GM12865 (cell line): Measurements from ENCODE around the gene SCN8A.

Source experiments
- DNase-seq: peaks from one replicate; pipeline ENCODE4 v3.0.0; 2010; ENCODE audit warnings: low read depth
- H3K4me3 ChIP-seq: 2 replicates; pipeline ENCODE4 v1.5.1; 2011; ENCODE audit warnings: mild to moderate bottlenecking, low read depth, low read length, control low read depth
- CTCF ChIP-seq: IDR thresholded peaks from 2 replicates; pipeline ENCODE4 v1.5.1; 2011; ENCODE audit warnings: low read length, control low read depth, low read depth, inconsistent platforms; ENCODE audit not compliant: insufficient read depth; ENCODE audit errors: missing control alignments

The SCN8A gene

GRCh38 chr12:51838762-51839161, 247.7 kb downstream of the SCN8A start:
- no peak overlapping the region for H3K4me3 ChIP-seq
- no peak for TF ChIP-seq CTCF
- no peak for DNase-seq

- TF ChIP-seq CTCF, result no peak
- no peak for DNase-seq
Observed at GRCh38 chr12:51839310-51839947, 248.4 kb downstream of the SCN8A start.

GRCh38 chr12:51840966-51841365, 249.9 kb downstream of the SCN8A start:
- TF ChIP-seq CTCF, result no peak
- H3K4me3 ChIP-seq, result no peak overlapping the region
- DNase-seq, result no peak

More at GRCh38 chr12:51839310-51839947, 248.4 kb downstream of the SCN8A start:
- no peak overlapping the region for H3K4me3 ChIP-seq

GRCh38 chr12:51841727-51842126, 250.7 kb downstream of the SCN8A start:
- no peak overlapping the region for H3K4me3 ChIP-seq
- no peak for DNase-seq
- no peak for TF ChIP-seq CTCF

GRCh38 chr12:51844854-51845253, 253.8 kb downstream of the SCN8A start:
- no peak for DNase-seq
- no peak overlapping the region for H3K4me3 ChIP-seq
- no peak for TF ChIP-seq CTCF

- no peak overlapping the region for H3K4me3 ChIP-seq
- TF ChIP-seq CTCF, result no peak
- no peak for DNase-seq
Observed at GRCh38 chr12:51845482-51845881, 254.4 kb downstream of the SCN8A start.

- TF ChIP-seq CTCF, result no peak
- no peak overlapping the region for H3K4me3 ChIP-seq
- no peak for DNase-seq
Observed at GRCh38 chr12:51846271-51846691, 255.2 kb downstream of the SCN8A start.
